SKM-1 treated with dmso at 0.1 percent for 144 hours (cell line): ENCODE data around the gene CDKN2AIPNL.
"Not testable (repeated sequence)": the region's sequence is repeated elsewhere in the genome, so short reads cannot be mapped to it uniquely, and the experiment has no call there.

Source experiments
- DNase-seq: peaks from one replicate; lab custom pipeline; 2025; ENCODE audit not compliant: unreplicated experiment; lab: John Stamatoyannopoulos, UW

The CDKN2AIPNL gene

GRCh38 chr5:134403951-134404350 lies 7.7 kb downstream of the CDKN2AIPNL start:
- no peak for DNase-seq

DNA sequence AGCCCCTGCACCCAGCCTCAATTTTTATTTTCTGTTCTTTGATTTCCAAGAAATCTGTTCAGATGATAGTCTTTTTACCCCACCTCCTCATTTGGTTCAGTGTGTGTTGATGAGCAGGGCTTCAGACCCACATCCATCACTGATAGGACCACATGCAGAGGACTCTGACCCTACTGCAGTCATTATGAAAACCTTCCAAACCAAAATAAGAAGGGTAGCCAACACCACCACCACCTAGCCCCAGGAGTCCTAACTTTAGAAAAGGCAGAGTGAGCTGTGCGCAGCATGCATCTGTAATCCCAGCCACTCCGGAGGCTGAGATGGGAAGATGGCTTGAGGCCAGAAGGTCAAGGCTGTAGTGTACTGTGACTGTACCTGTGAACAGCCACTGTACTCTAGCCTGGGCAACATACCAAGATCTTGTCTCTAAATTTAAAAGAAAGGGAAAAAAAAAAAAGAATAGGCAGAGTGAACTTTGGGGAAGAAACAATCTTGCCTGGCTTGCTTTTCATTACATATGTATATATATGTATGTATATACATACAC lies 13.0 kb downstream of the CDKN2AIPNL start:
- DNase-seq, result no peak

GRCh38 chr5:134397196-134397595 lies 14.5 kb downstream of the CDKN2AIPNL start:
- DNase-seq, result no peak

DNA sequence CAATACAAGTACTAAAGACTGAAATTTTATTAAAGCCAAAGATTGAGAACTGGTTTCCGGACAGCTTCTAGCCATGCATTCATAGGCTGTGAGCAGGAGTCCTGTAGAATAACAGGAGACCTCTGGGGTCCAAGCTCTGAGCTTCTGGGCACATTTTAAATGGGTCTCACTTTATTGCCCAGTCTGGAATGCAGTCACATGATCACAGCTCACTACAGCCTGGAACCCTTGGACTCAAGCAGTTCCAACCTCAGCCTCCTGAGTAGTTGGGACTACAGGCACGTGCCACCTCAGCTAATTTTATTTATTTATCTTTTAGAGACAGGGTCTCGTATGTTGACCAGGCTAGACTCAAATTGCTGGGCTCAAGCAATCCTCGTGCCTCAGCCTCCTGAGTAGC lies 15.4 kb downstream of the CDKN2AIPNL start:
- no peak for DNase-seq

GRCh38 chr5:134394932-134395331 lies 16.7 kb downstream of the CDKN2AIPNL start:
- DNase-seq, result no peak

DNA sequence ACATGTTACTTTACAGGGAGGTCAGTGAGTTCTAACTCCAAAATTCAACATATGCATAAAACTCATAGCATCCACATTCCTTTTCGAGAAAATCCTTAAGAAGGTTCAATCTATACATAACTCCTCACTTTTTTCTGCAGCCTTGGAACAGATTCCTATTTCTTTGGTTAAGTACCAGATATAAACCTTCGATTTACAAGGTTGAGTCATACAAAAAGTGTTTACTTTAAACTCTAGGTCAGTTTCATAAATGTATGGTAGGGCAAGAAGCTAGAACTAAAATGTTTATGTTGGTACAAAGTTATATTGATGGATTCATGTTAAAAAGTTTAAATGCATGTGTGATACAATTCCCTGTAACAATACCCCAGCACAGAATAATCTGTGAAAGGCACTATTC lies 19.4 kb downstream of the CDKN2AIPNL start:
- DNase-seq, result no peak

DNA sequence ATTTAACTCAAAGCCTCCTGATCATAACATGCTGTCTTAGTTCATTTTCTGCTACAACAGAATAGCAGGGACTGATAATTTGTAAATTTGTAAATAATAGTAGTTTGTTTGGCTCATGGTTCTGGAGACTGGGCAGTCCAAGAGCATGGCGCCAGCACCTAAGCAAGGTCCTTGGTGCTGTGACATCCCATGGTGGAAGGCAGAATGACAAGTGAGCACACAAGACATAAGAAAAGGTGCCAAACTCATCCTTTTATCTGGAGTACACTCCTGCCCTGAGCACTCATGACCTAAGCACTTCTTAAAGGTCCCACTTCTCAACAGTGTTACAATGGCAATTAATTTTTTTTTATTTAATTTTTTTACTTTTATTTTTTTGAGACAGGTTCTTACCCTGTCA lies 24.2 kb downstream of the CDKN2AIPNL start:
- no peak for DNase-seq

DNA sequence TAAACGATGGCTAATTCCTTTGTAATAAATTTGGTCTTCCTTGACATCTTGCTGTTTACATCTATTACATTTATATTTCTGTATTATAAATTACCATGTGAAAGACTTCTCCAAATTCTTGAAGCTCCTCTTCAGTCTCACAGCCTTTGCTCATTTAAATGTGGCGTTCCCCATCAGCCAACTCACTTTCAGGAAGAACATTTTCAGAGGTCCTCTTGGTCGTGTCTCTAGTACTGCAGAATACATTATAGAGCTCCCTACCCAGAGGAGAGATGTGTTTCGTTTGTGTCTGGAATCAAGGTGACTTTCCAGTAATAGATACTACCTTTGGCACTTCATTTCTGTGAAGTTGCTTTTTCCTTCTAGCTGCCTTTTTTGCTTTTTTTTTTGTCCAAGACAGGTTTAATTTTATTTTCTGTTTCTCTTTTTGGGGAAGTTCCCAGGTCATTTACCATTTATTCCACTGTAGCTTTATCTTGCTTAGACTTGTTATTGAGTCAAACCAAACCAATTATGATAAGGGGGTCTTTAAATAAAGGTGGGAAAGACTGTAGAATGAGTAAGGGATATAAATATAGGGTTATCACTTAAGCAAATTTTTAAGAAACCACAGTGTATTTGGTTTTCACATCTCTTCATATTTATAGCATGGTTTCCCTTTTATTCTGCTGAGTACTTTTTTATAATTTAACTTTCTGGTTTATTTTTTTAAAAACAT lies 27.5 kb downstream of the CDKN2AIPNL start:
- no peak for DNase-seq

- not testable (repeated sequence) for DNase-seq
Observed at GRCh38 chr5:134382204-134382603, 29.5 kb downstream of the CDKN2AIPNL start.

DNA sequence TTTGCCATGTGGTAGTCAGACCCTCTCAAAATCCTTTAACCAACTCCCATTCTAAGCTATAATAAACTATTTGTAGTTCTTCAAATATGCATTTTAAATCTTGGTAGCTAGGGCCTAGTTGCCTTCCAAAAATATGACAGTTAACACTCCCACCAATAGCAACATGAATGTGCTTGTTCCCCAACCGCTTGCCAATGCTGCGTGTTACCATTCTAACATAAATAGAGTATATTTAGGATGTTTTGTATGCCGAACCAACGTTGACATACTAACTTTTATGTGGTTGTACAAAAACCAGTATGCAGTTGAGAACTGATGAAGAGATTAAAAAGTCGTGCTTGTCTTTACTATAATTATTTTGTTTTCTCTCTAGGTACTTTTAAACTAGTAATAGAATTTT lies 31.3 kb downstream of the CDKN2AIPNL start:
- no peak for DNase-seq

GRCh38 chr5:134374232-134374631 lies 37.4 kb downstream of the CDKN2AIPNL start:
- no peak for DNase-seq

- DNase-seq, result not testable (repeated sequence)
Observed at GRCh38 chr5:134373633-134374032, 38.0 kb downstream of the CDKN2AIPNL start.

- peak; percentile 14 for DNase-seq
Observed at GRCh38 chr5:134371834-134372340, 39.8 kb downstream of the CDKN2AIPNL start.

- DNase-seq, result peak; percentile 98
Observed at GRCh38 chr5:134370871-134371833, 40.5 kb downstream of the CDKN2AIPNL start, which contains the start of gene UBE2B. Gene UBE2B, plus strand, starts transcription at chr5:134371569. Its CDS starts 27 bp downstream, at chr5:134371596.

DNA sequence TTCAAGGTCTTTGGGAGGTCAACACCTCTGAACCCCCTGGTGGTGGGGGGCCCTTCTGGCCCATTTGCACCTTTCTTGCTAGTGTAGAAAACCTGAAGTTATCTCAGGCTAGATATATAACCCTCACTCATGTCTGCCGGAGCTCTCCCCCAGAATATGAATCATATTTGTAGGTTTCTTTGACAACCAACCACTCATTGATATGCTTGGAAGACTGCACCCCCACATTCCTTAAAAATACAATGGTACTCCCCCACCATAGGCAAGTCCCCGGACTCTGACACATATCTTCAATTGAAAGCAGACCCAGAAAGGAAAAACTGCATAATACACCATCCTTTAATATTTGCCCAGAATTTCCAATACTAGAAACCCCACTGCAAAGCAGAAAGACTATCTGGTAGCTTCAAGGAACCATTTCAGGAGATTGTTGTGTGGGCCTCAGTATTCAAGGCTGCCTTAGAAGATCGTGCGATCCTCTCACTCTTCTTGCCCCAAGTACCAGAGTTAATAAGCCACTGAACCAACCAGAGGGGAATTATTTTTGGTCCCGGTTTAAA lies 41.3 kb downstream of the CDKN2AIPNL start:
- no peak for DNase-seq

- DNase-seq, result no peak
Observed at GRCh38 chr5:134365604-134366003, 46.1 kb downstream of the CDKN2AIPNL start.

- DNase-seq, result no peak
Observed at GRCh38 chr5:134355681-134356080, 56.0 kb downstream of the CDKN2AIPNL start.
